ENCODE data around the gene MON1A. TPM values are rescaled to one million over a fixed set of nuclear protein-coding genes. Genes with fewer than 3 reads are reported as not detected.

Gene MON1A
- total and polyA plus RNA-seq, 3 donors from 2014 or later = 16.4 to 23.9 (median 17.3) TPM

DNA sequence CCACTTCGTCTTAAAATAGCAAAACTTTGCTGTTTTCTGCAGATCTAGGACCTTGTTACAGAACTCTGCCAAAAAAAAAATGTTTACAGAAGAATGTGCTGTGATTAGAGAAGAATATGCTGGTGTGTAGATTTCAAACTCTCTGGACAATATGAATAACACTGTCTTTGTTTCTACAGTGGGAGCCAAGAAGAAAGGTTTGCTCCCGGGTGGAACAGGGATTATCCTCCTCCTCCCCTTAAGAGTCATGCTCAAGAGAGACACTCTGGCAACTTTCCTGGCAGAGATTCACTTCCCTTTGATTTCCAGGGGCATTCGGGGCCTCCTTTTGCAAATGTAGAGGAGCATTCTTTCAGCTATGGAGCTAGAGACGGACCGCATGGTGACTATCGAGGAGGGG, 37.7 kb upstream of the MON1A start:
- Histone ChIP-seq H3K9me3 (no peaks in the 10 kb centered on the region), H3K27ac (peak overlapping the region; percentile 41 to 76), H3K4me1 (peaks cover 34% of the 10 kb centered on the region), H3K4me3 (no peak overlapping the region), H3K36me3 (ENCODE audit: low read depth, missing control alignments) (no peaks in the 10 kb centered on the region), H3K27me3 (no peaks in the 10 kb centered on the region)
- DNase-seq = peak; percentile 43
- no peak for TF ChIP-seq POLR2A (IDR thresholded peaks at IDR 0.05)
- TF ChIP-seq, protein P1, sequence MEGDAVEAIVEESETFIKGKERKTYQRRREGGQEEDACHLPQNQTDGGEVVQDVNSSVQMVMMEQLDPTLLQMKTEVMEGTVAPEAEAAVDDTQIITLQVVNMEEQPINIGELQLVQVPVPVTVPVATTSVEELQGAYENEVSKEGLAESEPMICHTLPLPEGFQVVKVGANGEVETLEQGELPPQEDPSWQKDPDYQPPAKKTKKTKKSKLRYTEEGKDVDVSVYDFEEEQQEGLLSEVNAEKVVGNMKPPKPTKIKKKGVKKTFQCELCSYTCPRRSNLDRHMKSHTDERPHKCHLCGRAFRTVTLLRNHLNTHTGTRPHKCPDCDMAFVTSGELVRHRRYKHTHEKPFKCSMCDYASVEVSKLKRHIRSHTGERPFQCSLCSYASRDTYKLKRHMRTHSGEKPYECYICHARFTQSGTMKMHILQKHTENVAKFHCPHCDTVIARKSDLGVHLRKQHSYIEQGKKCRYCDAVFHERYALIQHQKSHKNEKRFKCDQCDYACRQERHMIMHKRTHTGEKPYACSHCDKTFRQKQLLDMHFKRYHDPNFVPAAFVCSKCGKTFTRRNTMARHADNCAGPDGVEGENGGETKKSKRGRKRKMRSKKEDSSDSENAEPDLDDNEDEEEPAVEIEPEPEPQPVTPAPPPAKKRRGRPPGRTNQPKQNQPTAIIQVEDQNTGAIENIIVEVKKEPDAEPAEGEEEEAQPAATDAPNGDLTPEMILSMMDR (IDR thresholded peaks at IDR 0.05) = no peak
- 38 to 45% methylated on average over 6 of the region's 6 CpGs for WGBS, 2 donors
- intact Hi-C loops (cut with DNase I; ENCODE audit: low total_unique reads) = no loop called here

DNA sequence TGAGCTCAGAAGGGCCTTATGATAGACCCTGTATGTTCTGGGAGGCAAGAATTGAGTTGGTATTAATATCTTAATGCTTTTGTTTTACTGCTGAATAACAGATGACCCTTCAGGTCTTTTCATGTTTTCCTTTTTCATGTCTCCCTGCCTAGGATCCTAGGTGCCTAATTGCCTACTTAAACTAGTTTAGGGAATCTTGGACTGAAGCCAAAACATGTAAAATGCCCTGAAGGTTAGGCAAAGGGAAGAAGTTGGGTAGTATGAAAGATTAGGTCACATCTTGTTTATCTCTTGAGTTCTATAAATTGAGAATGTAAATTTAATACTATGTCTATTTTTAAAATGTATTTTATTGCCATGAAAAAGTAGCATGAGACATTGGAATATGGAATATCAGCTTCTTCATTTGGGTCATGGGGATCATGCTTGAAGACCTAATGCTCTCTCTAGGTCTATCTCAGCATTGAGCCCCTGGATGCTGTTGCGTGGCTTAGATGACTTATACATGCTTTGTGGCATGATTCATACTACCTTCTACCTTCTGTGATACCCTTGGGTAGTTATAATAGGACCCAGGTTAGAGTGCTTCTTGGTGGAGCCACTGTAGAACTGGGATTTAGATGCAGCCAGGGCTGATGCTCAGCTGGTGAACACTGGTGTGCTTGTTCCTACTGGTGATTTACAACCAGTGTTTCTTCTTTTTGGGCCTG, 36.8 kb upstream of the MON1A start:
- intact Hi-C loops (cut with DNase I; ENCODE audit: low total_unique reads) = no loop called here
- 93 to 100% methylated on average over 1 of the region's 1 CpG for WGBS, 2 donors

DNA sequence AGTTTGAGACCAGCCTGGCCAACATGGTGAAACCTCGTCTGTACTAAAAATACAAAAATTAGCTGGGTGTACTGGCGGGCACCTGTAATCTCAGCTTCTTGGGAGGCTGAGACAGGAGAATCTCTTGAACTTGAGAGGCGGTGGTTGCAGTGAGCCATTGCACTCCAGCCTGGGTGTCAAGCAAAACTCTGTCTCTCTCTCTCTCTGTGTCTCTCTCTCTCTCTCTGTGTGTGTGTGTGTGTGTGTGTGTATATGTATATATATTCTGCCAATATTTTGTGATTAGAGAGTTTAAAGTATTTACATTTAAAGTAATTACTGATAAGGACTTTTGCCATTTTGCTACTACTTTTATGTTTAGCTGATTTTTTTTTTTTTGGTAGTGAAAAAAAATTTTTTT, 26.0 kb upstream of the MON1A start:
- WGBS, 2 donors = 87 to 95% methylated on average over 3 of the region's 3 CpGs
- DNase-seq = no peak
- H3K27ac ChIP-seq = no peak overlapping the region
- TF ChIP-seq, protein P1 (IDR thresholded peaks at IDR 0.05) = no peak
- TF ChIP-seq POLR2A (IDR thresholded peaks at IDR 0.05) = no peak
- H3K9me3 ChIP-seq = no peaks in the 10 kb centered on the region
- H3K4me3 ChIP-seq = no peak overlapping the region
- intact Hi-C loops (cut with DNase I; ENCODE audit: low total_unique reads) = no loop called here
- peaks cover 8% of the 10 kb centered on the region for H3K4me1 ChIP-seq
- no peaks in the 10 kb centered on the region for H3K27me3 ChIP-seq
- H3K36me3 ChIP-seq (ENCODE audit: low read depth, missing control alignments) = no peaks in the 10 kb centered on the region

More for the DNA sequence above, 36.8 kb upstream of the MON1A start:
- TF ChIP-seq, protein P1 (IDR thresholded peaks at IDR 0.05) = no peak
- no peak for TF ChIP-seq POLR2A (IDR thresholded peaks at IDR 0.05)
- Histone ChIP-seq H3K36me3 (ENCODE audit: low read depth, missing control alignments) (no peaks in the 10 kb centered on the region), H3K4me1 (peaks cover 34% of the 10 kb centered on the region), H3K4me3 (no peak overlapping the region), H3K9me3 (no peaks in the 10 kb centered on the region), H3K27ac (peak overlapping the region; percentile 27 to 76), H3K27me3 (no peaks in the 10 kb centered on the region)
- no peak for DNase-seq

DNA sequence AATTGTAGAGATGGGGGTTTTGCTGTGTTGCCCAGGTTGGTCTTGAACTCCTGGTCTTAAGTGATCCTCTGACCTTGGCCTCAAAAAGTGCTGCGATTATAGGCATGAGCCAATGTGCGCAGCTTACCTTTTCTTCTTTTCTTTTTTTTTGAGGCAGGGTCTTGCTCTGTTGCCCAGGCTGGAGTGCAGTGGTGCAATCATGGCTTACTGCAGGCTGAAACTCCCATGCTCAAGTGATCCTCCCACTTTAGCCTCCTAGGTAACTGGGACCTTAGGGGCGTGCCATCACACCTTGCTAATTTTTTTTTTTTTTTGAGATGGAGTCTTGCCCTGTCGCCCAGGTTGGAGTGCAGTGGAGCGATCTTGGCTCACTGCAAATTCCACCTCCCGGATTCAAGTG, 23.3 kb upstream of the MON1A start:
- Histone ChIP-seq H3K4me3 (no peak overlapping the region), H3K9me3 (no peaks in the 10 kb centered on the region), H3K36me3 (ENCODE audit: low read depth, missing control alignments) (no peaks in the 10 kb centered on the region), H3K27me3 (no peaks in the 10 kb centered on the region), H3K4me1 (peaks cover 6% of the 10 kb centered on the region), H3K27ac (no peak overlapping the region)
- WGBS, 2 donors = 93 to 95% methylated on average over 6 of the region's 6 CpGs
- DNase-seq = no peak
- no peak for TF ChIP-seq POLR2A (IDR thresholded peaks at IDR 0.05)
- TF ChIP-seq, protein P1 (IDR thresholded peaks at IDR 0.05) = no peak
- intact Hi-C loops (cut with DNase I; ENCODE audit: low total_unique reads) = no loop called here

DNA sequence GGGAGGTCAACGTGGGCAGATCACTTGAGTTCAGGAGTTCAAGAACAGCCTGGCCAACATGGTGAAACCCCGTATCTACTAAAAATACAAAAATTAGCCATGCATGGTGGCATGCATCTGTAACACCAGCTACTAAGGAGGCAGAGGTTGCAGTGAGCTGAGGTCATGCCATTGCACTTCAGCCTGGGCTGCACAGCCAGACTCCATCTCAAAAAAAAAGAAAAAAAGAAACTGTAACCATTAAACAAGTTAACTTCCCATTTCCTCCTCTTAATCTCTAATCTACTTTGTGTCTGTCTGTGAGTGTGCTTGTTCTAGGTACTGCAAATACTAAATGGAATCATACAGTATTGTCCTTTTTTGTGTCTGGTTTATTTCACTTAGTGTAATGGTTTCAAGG, 13.0 kb upstream of the MON1A start:
- no peak overlapping the region for H3K27ac ChIP-seq
- no peaks in the 10 kb centered on the region for H3K9me3 ChIP-seq
- peaks cover 3% of the 10 kb centered on the region for H3K4me1 ChIP-seq
- no peak for DNase-seq
- no peaks in the 10 kb centered on the region for H3K36me3 ChIP-seq (ENCODE audit: low read depth, missing control alignments)
- H3K27me3 ChIP-seq = no peaks in the 10 kb centered on the region
- no peak overlapping the region for H3K4me3 ChIP-seq
- TF ChIP-seq, protein P1 (IDR thresholded peaks at IDR 0.05) = no peak
- TF ChIP-seq POLR2A (IDR thresholded peaks at IDR 0.05) = no peak
- intact Hi-C loops (cut with DNase I; ENCODE audit: low total_unique reads) = no loop called here
- 41 to 45% methylated on average over 2 of the region's 2 CpGs for WGBS, 2 donors
